Neural cell (in vitro differentiated cells): ENCODE data around the gene ALAS1. TPM values are rescaled to one million over a fixed set of nuclear protein-coding genes. Genes with fewer than 3 reads are reported as not detected.

Experiments
- H2AFZ ChIP-seq: fragments of 200-600, 300-800 bp; sonication (generic), shearing (Covaris generic); 2 replicates; pipeline ENCODE4 v1.6.0; 2014; ENCODE audit warnings: low read depth, mild to moderate bottlenecking, antibody characterized with exemption, low read length, moderate library complexity
- H3F3A ChIP-seq: fragments of 200-600 bp; shearing (Covaris generic); 2 replicates; pipeline ENCODE4 v1.6.1; 2016; ENCODE audit warnings: mild to moderate bottlenecking, moderate library complexity, mixed read lengths, antibody characterized with exemption, low read length; ENCODE audit not compliant: insufficient read depth, poor library complexity, severe bottlenecking
- H3K27ac ChIP-seq: fragments of 200-600, 300-800 bp; sonication (generic), shearing (Covaris generic); 2 replicates; pipeline ENCODE4 v1.5.1; 2014; ENCODE audit warnings: mild to moderate bottlenecking, low read length, moderate library complexity
- H3K27me3 ChIP-seq: fragments of 300-800, 200-600 bp; sonication (generic), shearing (Covaris generic); 2 replicates; pipeline ENCODE4 v1.6.0; 2014; ENCODE audit warnings: mild to moderate bottlenecking, low read depth, low read length, moderate library complexity; ENCODE audit not compliant: insufficient read depth
- H3K36me3 ChIP-seq: fragments of 300-800, 200-600 bp; sonication (generic), shearing (Covaris generic); 2 replicates; pipeline ENCODE4 v1.5.1; 2014; ENCODE audit warnings: mild to moderate bottlenecking, antibody characterized with exemption, low read length, moderate library complexity; ENCODE audit not compliant: insufficient read depth
- H3K4me2 ChIP-seq: fragments of 300-800, 200-600 bp; sonication (generic), shearing (Covaris generic); 2 replicates; pipeline ENCODE4 v1.6.0; 2014; ENCODE audit warnings: mild to moderate bottlenecking, low read length
- H3K4me3 ChIP-seq: fragments of 300-800, 200-600 bp; sonication (generic), shearing (Covaris generic); 2 replicates; pipeline ENCODE4 v1.5.1; 2014; ENCODE audit warnings: mild to moderate bottlenecking, low read length, moderate library complexity
- H3K79me2 ChIP-seq: fragments of 200-600 bp; shearing (Covaris generic); replicated peaks from 2 replicates; pipeline ENCODE4 v1.6.0; 2014; ENCODE audit warnings: mild to moderate bottlenecking, low read length, moderate library complexity; ENCODE audit not compliant: insufficient read depth
- H3K9ac ChIP-seq: fragments of 300-800, 200-600 bp; sonication (generic), shearing (Covaris generic); 2 replicates; pipeline ENCODE4 v1.6.1; 2016; ENCODE audit warnings: mild to moderate bottlenecking, low read length, mixed read lengths
- H3K9me2 ChIP-seq: fragments of 200-600 bp; shearing (Covaris generic); 2 replicates; pipeline ENCODE4 v1.6.1; 2016; ENCODE audit warnings: mild to moderate bottlenecking, low read length, mixed read lengths; ENCODE audit not compliant: insufficient read depth
- H3K9me3 ChIP-seq: fragments of 200-600, 300-800 bp; sonication (generic), shearing (Covaris generic); 2 replicates; pipeline ENCODE4 v1.6.1; 2016; ENCODE audit warnings: mild to moderate bottlenecking, mixed run types, low read length, moderate library complexity, mixed read lengths
- H4K20me1 ChIP-seq: fragments of 200-600 bp; shearing (Covaris generic); 2 replicates; pipeline ENCODE4 v1.6.1; 2016; ENCODE audit warnings: mild to moderate bottlenecking, mixed run types; ENCODE audit not compliant: insufficient read depth
- CTCF ChIP-seq: fragments of 450-650 bp; IDR thresholded peaks from 2 replicates; pipeline ENCODE4 v1.5.1; 2014; ENCODE audit warnings: antibody characterized with exemption, mild to moderate bottlenecking, moderate library complexity; ENCODE audit not compliant: poor library complexity, severe bottlenecking
- EP300 ChIP-seq: fragments of 450-650 bp; conservative IDR thresholded peaks from 2 replicates; pipeline ENCODE4 v1.6.1; 2014; ENCODE audit warnings: antibody characterized with exemption, mild to moderate bottlenecking, moderate library complexity; ENCODE audit not compliant: poor library complexity, severe bottlenecking
- EZH2 ChIP-seq: fragments of 200-600, 300-800 bp; shearing (Covaris generic), sonication (generic); IDR thresholded peaks from 2 replicates; pipeline ENCODE4 v1.6.1; 2014; ENCODE audit warnings: antibody characterized with exemption, low read length, borderline replicate concordance, mild to moderate bottlenecking; ENCODE audit not compliant: insufficient read depth, poor library complexity, severe bottlenecking
- MXI1 ChIP-seq: fragments of 450-650 bp; conservative IDR thresholded peaks from 2 replicates; pipeline ENCODE4 v1.6.1; 2014; ENCODE audit warnings: antibody characterized with exemption, mild to moderate bottlenecking; ENCODE audit not compliant: poor library complexity, severe bottlenecking
- POLR2AphosphoS5 ChIP-seq: IDR thresholded peaks from 2 replicates; pipeline ENCODE4 v1.6.1; 2012
- RAD21 ChIP-seq: fragments of 450-650 bp; conservative IDR thresholded peaks from 2 replicates; pipeline ENCODE4 v1.6.1; 2014; ENCODE audit warnings: antibody characterized with exemption, mild to moderate bottlenecking, moderate library complexity
- SMC3 ChIP-seq: fragments of 450-650 bp; conservative IDR thresholded peaks from 2 replicates; pipeline ENCODE4 v1.6.1; 2014; ENCODE audit warnings: antibody characterized with exemption, mild to moderate bottlenecking, moderate library complexity; ENCODE audit not compliant: poor library complexity
- TAF1 ChIP-seq: IDR thresholded peaks from 2 replicates; pipeline ENCODE4 v1.6.1; 2012; ENCODE audit warnings: low read depth
- polyA plus RNA-seq: library from polyadenylated mRNA; depleted of rRNA; stranded (reverse); fragments of >200 nt; gene quantifications from 2 replicates; pipeline ENCODE4 v1.2.3, GENCODE V29; 2014
- TF ChIP-seq, protein P1 (sequence below): IDR thresholded peaks from 2 replicates; pipeline ENCODE4 v1.6.1; 2012; ENCODE audit warnings: borderline replicate concordance

The ALAS1 gene
- polyA plus RNA-seq, 1 donor from 2014 or later: 66.0 TPM

- Histone ChIP-seq H4K20me1 (no peaks in the 10 kb centered on the region), H2AFZ (no peak overlapping the region), H3K4me2 (no peak overlapping the region), H3F3A (no peaks in the 10 kb centered on the region), H3K27me3 (no peaks in the 10 kb centered on the region), H3K9me3 (no peaks in the 10 kb centered on the region), H3K4me3 (no peak overlapping the region), H3K27ac (no peak overlapping the region), H3K9me2 (no peaks in the 10 kb centered on the region), H3K36me3 (peaks cover 8% of the 10 kb centered on the region), H3K9ac (no peak overlapping the region), H3K79me2 (peaks cover 5% of the 10 kb centered on the region)
- TF ChIP-seq CTCF (peak; percentile 43), EZH2 (no peak)
Measured at GRCh38 chr3:52231502-52232278, 33.7 kb downstream of the ALAS1 start.

- H4K20me1 ChIP-seq: no peaks in the 10 kb centered on the region
- H3K4me3 ChIP-seq: no peak overlapping the region
- TF ChIP-seq EP300 (no peak), RAD21 (peak; percentile 22), TAF1 (no peak), SMC3 (peak; percentile 23), CTCF (peak; percentile 39)
- H3K27ac ChIP-seq: no peak overlapping the region
- H3K4me2 ChIP-seq: no peak overlapping the region
- peaks cover 6% of the 10 kb centered on the region for H3K79me2 ChIP-seq
- H3K9me2 ChIP-seq: no peaks in the 10 kb centered on the region
- H3K27me3 ChIP-seq: no peaks in the 10 kb centered on the region
- H3F3A ChIP-seq: no peaks in the 10 kb centered on the region
- H2AFZ ChIP-seq: no peak overlapping the region
- H3K36me3 ChIP-seq: peaks cover 8% of the 10 kb centered on the region
- no peak overlapping the region for H3K9ac ChIP-seq
- H3K9me3 ChIP-seq: no peaks in the 10 kb centered on the region
Measured at GRCh38 chr3:52232279-52233107, 34.5 kb downstream of the ALAS1 start.

DNA sequence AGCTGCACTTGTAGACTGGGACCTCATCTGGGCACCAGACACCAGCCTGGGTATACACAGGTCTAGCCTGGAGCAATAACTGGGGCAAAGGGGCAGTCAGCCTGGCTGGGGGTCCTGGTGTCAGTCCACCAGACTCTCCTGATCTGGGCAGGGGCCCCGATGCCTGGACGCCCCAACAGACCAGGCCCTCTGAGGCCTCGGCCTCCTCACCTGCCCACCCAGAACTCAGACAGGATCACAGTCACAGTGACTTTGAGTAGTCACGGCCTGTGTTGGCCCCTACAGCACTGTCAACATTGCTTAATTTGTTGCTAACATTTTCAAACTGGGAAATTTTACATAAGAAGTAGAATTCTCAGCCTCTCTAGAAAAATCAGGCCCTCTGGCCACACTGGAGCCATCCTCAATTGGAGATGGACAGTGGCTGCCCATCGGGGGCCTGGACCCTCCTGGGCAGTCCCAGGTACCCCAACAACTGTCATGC, 35.2 kb downstream of the ALAS1 start:
- Histone ChIP-seq H3K79me2 (peaks cover 9% of the 10 kb centered on the region), H3K9me3 (no peaks in the 10 kb centered on the region), H3K9me2 (no peaks in the 10 kb centered on the region), H3K27ac (no peak overlapping the region), H4K20me1 (no peaks in the 10 kb centered on the region), H3K4me2 (no peak overlapping the region), H2AFZ (no peak overlapping the region), H3K9ac (no peak overlapping the region), H3K27me3 (no peaks in the 10 kb centered on the region), H3F3A (no peaks in the 10 kb centered on the region), H3K36me3 (peaks cover 8% of the 10 kb centered on the region), H3K4me3 (no peak overlapping the region)
- TF ChIP-seq, protein P1, sequence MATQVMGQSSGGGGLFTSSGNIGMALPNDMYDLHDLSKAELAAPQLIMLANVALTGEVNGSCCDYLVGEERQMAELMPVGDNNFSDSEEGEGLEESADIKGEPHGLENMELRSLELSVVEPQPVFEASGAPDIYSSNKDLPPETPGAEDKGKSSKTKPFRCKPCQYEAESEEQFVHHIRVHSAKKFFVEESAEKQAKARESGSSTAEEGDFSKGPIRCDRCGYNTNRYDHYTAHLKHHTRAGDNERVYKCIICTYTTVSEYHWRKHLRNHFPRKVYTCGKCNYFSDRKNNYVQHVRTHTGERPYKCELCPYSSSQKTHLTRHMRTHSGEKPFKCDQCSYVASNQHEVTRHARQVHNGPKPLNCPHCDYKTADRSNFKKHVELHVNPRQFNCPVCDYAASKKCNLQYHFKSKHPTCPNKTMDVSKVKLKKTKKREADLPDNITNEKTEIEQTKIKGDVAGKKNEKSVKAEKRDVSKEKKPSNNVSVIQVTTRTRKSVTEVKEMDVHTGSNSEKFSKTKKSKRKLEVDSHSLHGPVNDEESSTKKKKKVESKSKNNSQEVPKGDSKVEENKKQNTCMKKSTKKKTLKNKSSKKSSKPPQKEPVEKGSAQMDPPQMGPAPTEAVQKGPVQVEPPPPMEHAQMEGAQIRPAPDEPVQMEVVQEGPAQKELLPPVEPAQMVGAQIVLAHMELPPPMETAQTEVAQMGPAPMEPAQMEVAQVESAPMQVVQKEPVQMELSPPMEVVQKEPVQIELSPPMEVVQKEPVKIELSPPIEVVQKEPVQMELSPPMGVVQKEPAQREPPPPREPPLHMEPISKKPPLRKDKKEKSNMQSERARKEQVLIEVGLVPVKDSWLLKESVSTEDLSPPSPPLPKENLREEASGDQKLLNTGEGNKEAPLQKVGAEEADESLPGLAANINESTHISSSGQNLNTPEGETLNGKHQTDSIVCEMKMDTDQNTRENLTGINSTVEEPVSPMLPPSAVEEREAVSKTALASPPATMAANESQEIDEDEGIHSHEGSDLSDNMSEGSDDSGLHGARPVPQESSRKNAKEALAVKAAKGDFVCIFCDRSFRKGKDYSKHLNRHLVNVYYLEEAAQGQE: no peak
- TF ChIP-seq EZH2 (no peak), MXI1 (no peak), SMC3 (no peak), CTCF (no peak), EP300 (no peak), TAF1 (no peak), RAD21 (no peak), POLR2AphosphoS5 (no peak)
